Naive thymus-derived CD4-positive, alpha-beta T cell (primary cell): ENCODE data around the gene ANKRD30B. TPM values are rescaled to one million over a fixed set of nuclear protein-coding genes. Genes with fewer than 3 reads are reported as not detected.
"Not testable (repeated sequence)": the region's sequence is repeated elsewhere in the genome, so short reads cannot be mapped to it uniquely, and the experiment has no call there.

Experiments
- ATAC-seq: fragments of 150-1000 bp; cut with Tn5 transposase; 2 replicates; pipeline ENCODE4 v1.10.0; 2021; ENCODE audit warnings: mild to moderate bottlenecking, moderate library complexity
- CTCF ChIA-PET: fragments of 350-600 bp; sonication (Branson Sonifier 250); formaldehyde crosslinking; loops from one replicate; lab custom pipeline; 2021; ENCODE audit warnings: antibody characterized with exemption; lab: Charles Lee
- POLR2A ChIA-PET: fragments of 350-600 bp; sonication (Branson Sonifier 250); formaldehyde crosslinking; loops from one replicate; lab custom pipeline; 2021; ENCODE audit warnings: antibody characterized with exemption, inconsistent platforms; lab: Charles Lee
- DNase-seq, 9 donors: peaks; one replicate each; pipeline versions ENCODE4 v3.0.0 to v3.0.0-alpha.2; 2020 to 2022; ENCODE audit warnings: mixed read lengths in 1 of 9
- H3K27ac ChIP-seq: one replicate; pipeline ENCODE4 v1.7.0; 2013; ENCODE audit warnings: mild to moderate bottlenecking, low read depth, low read length, moderate library complexity
- H3K27me3 ChIP-seq, 2 donors: one replicate each; pipeline ENCODE4 v1.7.0; 2013; ENCODE audit warnings: low read length in 2 of 2, mild to moderate bottlenecking in 2 of 2, moderate library complexity in 2 of 2; ENCODE audit not compliant: control insufficient read depth in 2 of 2, insufficient read depth in 2 of 2
- H3K36me3 ChIP-seq, 3 experiments: 1 replicate in 2 of 3; 2 replicates in 1 of 3; pipeline ENCODE4 v1.7.0; 2013; ENCODE audit warnings: low read length in 3 of 3, mild to moderate bottlenecking in 3 of 3, moderate library complexity in 1 of 3; ENCODE audit not compliant: insufficient read depth in 3 of 3, control insufficient read depth in 2 of 3
- H3K4me1 ChIP-seq, 2 donors: one replicate each; pipeline ENCODE4 v1.7.0; 2013; ENCODE audit warnings: low read length in 2 of 2, mild to moderate bottlenecking in 2 of 2, moderate library complexity in 1 of 2; ENCODE audit not compliant: control insufficient read depth in 2 of 2, insufficient read depth in 2 of 2
- H3K4me3 ChIP-seq: 2 replicates; pipeline ENCODE4 v1.7.0; 2013; ENCODE audit warnings: mild to moderate bottlenecking, low read length
- H3K9me3 ChIP-seq, 3 experiments: 1 replicate in 2 of 3; 2 replicates in 1 of 3; pipeline ENCODE4 v1.7.0; 2013; ENCODE audit warnings: low read length in 3 of 3; ENCODE audit not compliant: control insufficient read depth in 2 of 3
- H3K27ac Mint-ChIP-seq, 9 donors: one replicate each; pipeline ENCODE4 v1.8.0; 2020 to 2022; ENCODE audit warnings: mixed read lengths in 9 of 9, mild to moderate bottlenecking in 8 of 9, moderate library complexity in 5 of 9, inconsistent platforms in 2 of 9
- H3K27me3 Mint-ChIP-seq, 5 donors: one replicate each; pipeline ENCODE4 v1.8.0; 2021 to 2022; ENCODE audit warnings: mixed read lengths in 5 of 5, mild to moderate bottlenecking in 1 of 5
- H3K36me3 Mint-ChIP-seq, 5 donors: one replicate each; pipeline ENCODE4 v1.8.0; 2020 to 2022; ENCODE audit warnings: mixed read lengths in 5 of 5, mild to moderate bottlenecking in 3 of 5, inconsistent platforms in 1 of 5
- H3K4me1 Mint-ChIP-seq, 7 donors: one replicate each; pipeline ENCODE4 v1.8.0; 2020 to 2022; ENCODE audit warnings: mixed read lengths in 7 of 7, mild to moderate bottlenecking in 3 of 7, inconsistent platforms in 1 of 7
- H3K4me3 Mint-ChIP-seq, 10 donors: one replicate each; pipeline ENCODE4 v1.8.0; 2020 to 2022; ENCODE audit warnings: mild to moderate bottlenecking in 10 of 10, mixed read lengths in 10 of 10, moderate library complexity in 6 of 10, inconsistent platforms in 2 of 10
- H3K9me3 Mint-ChIP-seq, 11 donors: one replicate each; pipeline ENCODE4 v1.8.0; 2020 to 2022; ENCODE audit warnings: mixed read lengths in 11 of 11, mild to moderate bottlenecking in 4 of 11, inconsistent platforms in 1 of 11, moderate library complexity in 1 of 11
- intact Hi-C, 2 donors: fragments of 100-400 bp; cut with micrococcal nuclease; formaldehyde crosslinking; loops; one replicate each; pipeline ENCODE4 v1.15.1; 2023
- polyA plus RNA-seq, 2 donors: library from polyadenylated mRNA; unstranded; fragments of 300-500 nt; fragmentation: Illumina TruSeq; gene quantifications; one replicate each; pipeline ENCODE4 v1.2.3, GENCODE V29; 2021
- total RNA-seq, 6 experiments: library from RNA in 5 of 6; stranded (reverse) in 5 of 6; gene quantifications; 1 replicate in 5 of 6; 2 replicates in 1 of 6; pipeline ENCODE4 v1.2.3 and lab custom pipeline; 2021 to 2026

ANKRD30B gene
- total and polyA plus RNA-seq, 7 experiments from 2014 or later: not detected

DNA sequence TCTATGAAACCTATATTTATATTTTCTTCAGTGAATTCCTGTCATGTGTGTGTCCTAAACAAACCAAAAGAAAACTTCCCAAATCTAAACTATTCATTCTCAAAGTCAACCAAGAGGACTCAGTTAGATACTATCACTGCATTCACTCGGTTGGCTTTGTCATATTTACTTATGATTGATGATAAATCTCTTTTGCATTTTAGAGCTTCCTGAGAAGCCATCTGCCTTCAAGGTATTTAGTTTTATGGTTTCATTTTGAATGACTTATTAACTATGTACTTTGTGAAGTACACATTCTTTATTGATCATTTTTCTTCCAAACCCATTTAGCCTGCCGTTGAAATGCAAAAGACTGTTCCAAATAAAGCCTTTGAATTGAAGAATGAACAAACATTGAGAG is 36.2 kb downstream of the ANKRD30B start:
- CTCF ChIA-PET: no interaction called here
- no peaks in the 10 kb centered on the region for H3K4me1 Mint-ChIP-seq
- H3K4me3 ChIP-seq: no peak overlapping the region
- no peak overlapping the region for H3K4me3 Mint-ChIP-seq
- H3K27ac Mint-ChIP-seq: no peak overlapping the region
- ATAC-seq (no peak), DNase-seq (no peak)
- H3K4me1 ChIP-seq: no peaks in the 10 kb centered on the region
- no peaks in the 10 kb centered on the region for H3K27me3 Mint-ChIP-seq
- intact Hi-C loops: no loop called here
- no peak overlapping the region for H3K27ac ChIP-seq
- H3K36me3 ChIP-seq: no peaks in the 10 kb centered on the region
- H3K36me3 Mint-ChIP-seq: no peaks in the 10 kb centered on the region
- H3K27me3 ChIP-seq: no peaks in the 10 kb centered on the region
- H3K9me3 ChIP-seq: no peaks in the 10 kb centered on the region
- POLR2A ChIA-PET: no interaction called here
- H3K9me3 Mint-ChIP-seq: peaks cover 0 to 4% (median 0%) of the 10 kb centered on the region in 11 donors

DNA sequence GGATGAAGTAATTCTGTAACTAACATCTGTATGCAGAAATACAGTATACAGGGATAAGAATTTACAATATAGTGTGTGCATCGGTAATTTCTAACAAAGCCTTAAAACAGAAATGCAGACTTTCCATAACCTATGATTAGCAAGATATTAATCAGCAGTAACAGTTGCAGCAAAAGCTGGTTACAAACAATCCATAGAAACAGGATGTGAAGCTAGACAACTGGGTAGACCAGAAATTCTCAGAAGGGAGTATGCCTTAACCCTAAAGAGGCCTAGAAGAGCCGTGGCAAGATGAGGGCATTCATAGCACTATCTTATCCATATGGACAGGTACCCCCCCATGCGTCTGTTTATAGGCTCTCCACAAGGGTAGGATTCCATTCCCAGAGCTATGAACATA is 48.9 kb downstream of the ANKRD30B start:
- POLR2A ChIA-PET, CTCF ChIA-PET, H3K9me3 ChIP-seq, H3K36me3 ChIP-seq, H3K4me1 ChIP-seq, H3K4me3 ChIP-seq, H3K4me3 Mint-ChIP-seq, H3K27ac Mint-ChIP-seq, ATAC-seq, H3K36me3 Mint-ChIP-seq, DNase-seq, H3K27me3 Mint-ChIP-seq, H3K4me1 Mint-ChIP-seq, H3K27me3 ChIP-seq, H3K27ac ChIP-seq: not testable (repeated sequence)
- peaks cover 0 to 20% (median 5%) of the 10 kb centered on the region in 11 donors for H3K9me3 Mint-ChIP-seq
- intact Hi-C loops: loop anchor here in 1 of 2 donors (10.0 kb wide), 1 partner anchor 62 kb away; no protein-coding TSS in a partner anchor

DNA sequence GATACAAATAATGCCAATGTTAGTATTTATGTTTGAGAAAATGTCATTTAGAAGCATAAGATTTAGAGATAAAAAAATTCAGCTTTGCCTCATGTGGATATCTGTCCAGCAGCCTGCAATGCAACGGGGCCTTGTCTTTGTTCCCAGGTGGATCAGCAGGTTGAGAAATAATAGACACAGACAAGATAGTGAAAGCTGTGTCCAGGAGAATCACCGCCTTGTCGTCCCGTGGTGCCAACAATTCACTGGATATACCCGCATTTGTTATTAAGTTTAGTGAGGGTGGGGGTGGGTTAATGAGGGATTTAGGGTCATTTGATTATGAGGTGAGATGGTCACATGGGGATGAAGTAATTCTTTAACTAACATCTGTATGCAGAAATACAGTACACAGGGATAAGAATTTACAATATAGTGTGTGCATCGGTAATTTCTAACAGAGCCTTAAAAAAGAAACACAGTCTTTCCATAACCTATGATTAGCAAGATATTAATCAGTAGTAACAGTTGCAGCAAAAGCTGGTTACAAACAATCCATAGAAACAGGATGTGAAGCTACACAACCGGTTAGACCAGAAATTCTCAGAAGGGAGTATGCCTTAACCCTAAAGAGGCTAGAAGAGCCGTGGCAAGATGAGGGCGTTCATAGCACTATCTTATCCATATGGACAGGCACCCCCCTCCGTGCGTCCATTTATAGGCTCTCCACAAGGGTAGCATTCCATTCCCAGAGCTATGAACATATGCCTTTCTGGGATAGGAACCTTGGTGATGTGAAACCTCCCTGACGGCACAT is 50.2 kb downstream of the ANKRD30B start:
- POLR2A ChIA-PET, H3K9me3 ChIP-seq, ATAC-seq, H3K27ac ChIP-seq, DNase-seq, H3K4me1 Mint-ChIP-seq, H3K4me3 Mint-ChIP-seq, H3K27me3 ChIP-seq, H3K4me1 ChIP-seq, H3K36me3 Mint-ChIP-seq, H3K27ac Mint-ChIP-seq, CTCF ChIA-PET, H3K36me3 ChIP-seq, H3K4me3 ChIP-seq, H3K27me3 Mint-ChIP-seq: not testable (repeated sequence)
- peaks cover 0 to 20% (median 5%) of the 10 kb centered on the region in 11 donors for H3K9me3 Mint-ChIP-seq
- intact Hi-C loops: loop anchor here in 1 of 2 donors (10.0 kb wide), 1 partner anchor 63 kb away; no protein-coding TSS in a partner anchor

DNA sequence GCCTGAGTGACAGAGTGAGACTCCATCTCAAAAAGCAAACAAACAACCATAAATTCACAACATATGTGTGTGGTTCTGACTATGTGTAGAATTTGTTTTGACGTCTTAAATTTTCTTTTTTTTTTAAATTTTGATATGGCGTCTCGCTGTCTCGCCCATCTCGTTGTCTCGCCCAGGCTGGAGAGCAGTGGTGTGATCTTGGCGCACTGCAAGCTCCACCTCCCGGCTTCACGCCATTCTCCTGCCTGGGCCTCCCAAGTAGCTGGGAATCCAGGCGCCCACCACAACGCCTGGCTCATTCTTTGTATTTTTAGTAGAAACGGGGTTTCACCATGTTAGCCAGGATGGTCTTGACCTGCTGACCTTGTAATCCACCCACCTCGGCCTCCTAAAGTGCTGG is 63.1 kb downstream of the ANKRD30B start:
- H3K36me3 Mint-ChIP-seq, H3K27ac Mint-ChIP-seq, H3K4me1 ChIP-seq, H3K9me3 Mint-ChIP-seq, DNase-seq, H3K9me3 ChIP-seq, H3K4me3 ChIP-seq, H3K4me3 Mint-ChIP-seq, H3K4me1 Mint-ChIP-seq, H3K27me3 Mint-ChIP-seq, H3K36me3 ChIP-seq, H3K27ac ChIP-seq, intact Hi-C loops, H3K27me3 ChIP-seq, POLR2A ChIA-PET, ATAC-seq, CTCF ChIA-PET: not testable (repeated sequence)

DNA sequence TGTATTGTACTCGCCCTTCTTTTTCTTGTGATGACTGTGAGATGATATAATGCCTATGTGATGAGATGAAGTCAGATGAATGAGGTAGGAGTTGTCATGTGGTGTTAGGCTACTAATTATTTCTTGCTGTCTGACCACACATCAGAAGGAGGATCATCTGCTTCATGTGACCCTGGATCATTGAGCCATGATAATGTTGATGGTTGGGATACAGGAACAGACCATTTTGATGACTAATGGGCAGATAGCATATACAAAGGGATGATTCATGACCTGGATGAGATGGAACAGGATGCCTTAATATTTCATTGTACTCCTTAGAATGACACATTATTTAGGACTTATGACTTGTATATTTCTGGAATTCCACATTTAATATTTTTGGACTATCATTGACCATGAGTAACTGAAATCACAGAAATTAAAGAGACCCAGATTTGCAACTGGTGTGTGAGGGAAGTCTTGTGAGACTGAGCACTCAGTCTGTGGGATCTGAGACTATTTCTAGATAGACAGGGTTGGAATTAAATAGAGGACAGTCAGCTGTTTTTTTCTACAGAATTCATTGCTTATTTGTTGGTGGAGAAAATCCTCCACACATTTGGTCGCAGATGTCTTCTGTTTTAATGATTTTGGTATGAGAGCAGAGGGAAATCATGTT is 79.1 kb downstream of the ANKRD30B start:
- H3K4me3 Mint-ChIP-seq, CTCF ChIA-PET, ATAC-seq: not testable (repeated sequence)

DNA sequence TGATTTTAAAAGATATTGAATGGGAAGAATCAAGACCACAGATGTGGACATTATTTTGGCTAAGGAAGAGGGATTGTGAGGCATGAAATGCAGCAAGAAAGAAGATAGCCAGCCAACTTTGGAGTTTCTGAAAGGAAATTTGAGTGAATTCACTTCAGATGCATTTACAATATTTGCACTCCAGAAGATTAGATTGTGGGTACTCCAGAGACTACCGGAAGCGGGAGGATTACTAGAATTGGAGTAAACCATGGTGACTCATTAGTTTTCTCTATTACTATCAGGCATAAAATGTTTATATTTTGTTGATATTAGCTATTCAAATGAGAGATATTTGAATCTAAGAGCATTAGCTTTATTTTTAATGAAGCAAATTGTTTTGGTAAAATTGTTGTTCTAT is 93.6 kb downstream of the ANKRD30B start:
- H3K4me3 Mint-ChIP-seq, H3K36me3 Mint-ChIP-seq, H3K4me3 ChIP-seq, H3K27me3 Mint-ChIP-seq, H3K27ac ChIP-seq, ATAC-seq, H3K9me3 Mint-ChIP-seq, H3K4me1 Mint-ChIP-seq, H3K27me3 ChIP-seq, H3K9me3 ChIP-seq, POLR2A ChIA-PET, H3K36me3 ChIP-seq, intact Hi-C loops, H3K4me1 ChIP-seq, DNase-seq, H3K27ac Mint-ChIP-seq, CTCF ChIA-PET: not testable (repeated sequence)

More for the DNA sequence above, 79.1 kb downstream of the ANKRD30B start:
- H3K36me3 Mint-ChIP-seq, H3K27ac Mint-ChIP-seq, intact Hi-C loops, H3K4me1 ChIP-seq, H3K9me3 ChIP-seq, H3K36me3 ChIP-seq, H3K4me1 Mint-ChIP-seq, H3K27me3 Mint-ChIP-seq, H3K27me3 ChIP-seq, DNase-seq, H3K9me3 Mint-ChIP-seq, H3K27ac ChIP-seq, POLR2A ChIA-PET, H3K4me3 ChIP-seq: not testable (repeated sequence)

DNA sequence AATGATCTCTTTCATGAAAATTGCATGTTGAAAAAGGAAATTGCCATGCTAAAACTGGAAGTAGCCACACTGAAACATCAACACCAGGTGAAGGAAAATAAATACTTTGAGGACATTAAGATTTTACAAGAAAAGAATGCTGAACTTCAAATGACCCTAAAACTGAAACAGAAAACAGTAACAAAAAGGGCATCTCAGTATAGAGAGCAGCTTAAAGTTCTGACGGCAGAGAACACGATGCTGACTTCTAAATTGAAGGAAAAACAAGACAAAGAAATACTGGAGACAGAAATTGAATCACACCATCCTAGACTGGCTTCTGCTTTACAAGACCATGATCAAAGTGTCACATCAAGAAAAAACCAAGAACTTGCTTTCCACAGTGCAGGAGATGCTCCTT is 103.6 kb downstream of the ANKRD30B start:
- H3K4me1 Mint-ChIP-seq, H3K27ac Mint-ChIP-seq, H3K4me3 ChIP-seq, H3K36me3 ChIP-seq, H3K27me3 ChIP-seq, intact Hi-C loops, H3K9me3 ChIP-seq, H3K9me3 Mint-ChIP-seq, H3K4me1 ChIP-seq, DNase-seq, CTCF ChIA-PET, H3K27me3 Mint-ChIP-seq, H3K27ac ChIP-seq, ATAC-seq, POLR2A ChIA-PET, H3K4me3 Mint-ChIP-seq, H3K36me3 Mint-ChIP-seq: not testable (repeated sequence)
